PC-3 (cell line): ENCODE measurements around the gene CCDC7. TPM values are rescaled to one million over a fixed set of nuclear protein-coding genes. Genes with fewer than 3 reads are reported as not detected.
"Not testable (repeated sequence)": the region's sequence is repeated elsewhere in the genome, so short reads cannot be mapped to it uniquely, and the experiment has no call there.

Experiments
- ATAC-seq: fragments of 200-7000 bp; cut with Tn5 transposase; 2 replicates; pipeline ENCODE4 v1.9.1; 2020; ENCODE audit warnings: mild to moderate bottlenecking, moderate library complexity
- BruUV-seq: library from RNA; stranded (reverse); fragments of 400-500 nt; replicated peaks from 2 replicates; lab custom pipeline; 2021; lab: Mats Ljungman, UMichigan
- CTCF ChIA-PET: fragments of 300-600 bp; sonication (Branson Sonifier 250); formaldehyde crosslinking; loops from one replicate; lab custom pipeline; 2022; ENCODE audit warnings: antibody characterized with exemption; lab: Charles Lee
- POLR2A ChIA-PET: fragments of 300-600 bp; sonication (Branson Sonifier 250); formaldehyde crosslinking; loops from one replicate; lab custom pipeline; 2022; ENCODE audit warnings: antibody characterized with exemption; ENCODE audit not compliant: unreplicated experiment; lab: Charles Lee
- DNase-seq: peaks from one replicate; pipeline ENCODE4 v3.0.0-alpha.2; 2015
- H2AFZ ChIP-seq: fragments of 300-600 bp; sonication (generic); 2 replicates; pipeline ENCODE4 v1.6.0; 2016; ENCODE audit warnings: antibody characterized with exemption, low read length
- H3F3A ChIP-seq: fragments of 300-600 bp; sonication (generic); one replicate; pipeline ENCODE4 v1.6.0; 2017; ENCODE audit warnings: antibody characterized with exemption, low read length, control low read depth, mild to moderate bottlenecking; ENCODE audit not compliant: unreplicated experiment
- H3K27ac ChIP-seq: fragments of 300-600 bp; sonication (generic); 2 replicates; pipeline ENCODE4 v1.5.1; 2016; ENCODE audit warnings: mild to moderate bottlenecking, low read length
- H3K27me3 ChIP-seq: fragments of 300-600 bp; sonication (generic); 2 replicates; pipeline ENCODE4 v1.6.1; 2016; ENCODE audit warnings: low read length, mixed read lengths
- H3K36me3 ChIP-seq: fragments of 300-600 bp; sonication (generic); 2 replicates; pipeline ENCODE4 v1.6.1; 2016; ENCODE audit warnings: low read depth, mixed run types, low read length, mixed read lengths
- H3K4me1 ChIP-seq: fragments of 300-600 bp; sonication (generic); 2 replicates; pipeline ENCODE4 v1.5.1; 2016; ENCODE audit warnings: low read length; ENCODE audit not compliant: insufficient read depth
- H3K4me2 ChIP-seq: fragments of 300-600 bp; sonication (generic); 2 replicates; pipeline ENCODE4 v1.6.0; 2016; ENCODE audit warnings: low read length
- H3K4me3 ChIP-seq: fragments of 300-600 bp; sonication (generic); 2 replicates; pipeline ENCODE4 v1.5.1; 2016; ENCODE audit warnings: mild to moderate bottlenecking, low read length, mixed read lengths
- H3K79me2 ChIP-seq: fragments of 300-600 bp; sonication (generic); 2 replicates; pipeline ENCODE4 v1.6.1; 2017; ENCODE audit warnings: low read length, mixed read lengths
- H3K9ac ChIP-seq: fragments of 300-600 bp; sonication (generic); 2 replicates; pipeline ENCODE4 v1.6.0; 2016; ENCODE audit warnings: mild to moderate bottlenecking, low read length
- H3K9me2 ChIP-seq: fragments of 300-600 bp; sonication (generic); replicated peaks from 2 replicates; pipeline ENCODE4 v1.6.1; 2016; ENCODE audit warnings: mixed run types, low read length, mixed read lengths
- H3K9me3 ChIP-seq: fragments of 300-600 bp; sonication (generic); 2 replicates; pipeline ENCODE4 v1.6.1; 2016; ENCODE audit warnings: low read length, mixed read lengths
- H4K20me1 ChIP-seq: fragments of 300-600 bp; sonication (generic); 2 replicates; pipeline ENCODE4 v1.6.1; 2016; ENCODE audit warnings: low read length, mixed read lengths
- EZH2 ChIP-seq: fragments of 300-600 bp; sonication (generic); IDR thresholded peaks from one replicate; pipeline ENCODE4 v1.6.1; 2017; ENCODE audit warnings: antibody characterized with exemption, mild to moderate bottlenecking, low read length; ENCODE audit not compliant: unreplicated experiment
- EZH2phosphoT487 ChIP-seq: fragments of 300-600 bp; sonication (generic); IDR thresholded peaks from 2 replicates; pipeline ENCODE4 v1.6.1; 2018; ENCODE audit warnings: mild to moderate bottlenecking, antibody characterized with exemption, low read length, borderline replicate concordance
- intact Hi-C: fragments of 100-400 bp; cut with micrococcal nuclease; formaldehyde crosslinking; loops from 2 replicates; pipeline ENCODE4 v1.9.0; 2023
- total RNA-seq: library from RNA; depleted of rRNA; stranded (reverse); fragments of >200 nt; gene quantifications from 2 replicates; pipeline ENCODE4 v1.2.3, GENCODE V29; 2014
- TF ChIP-seq, protein P1 (sequence below): fragments of 300-600 bp; sonication (generic); conservative IDR thresholded peaks from 2 replicates; pipeline ENCODE4 v1.5.1; 2017; ENCODE audit warnings: antibody characterized with exemption, low read depth, mild to moderate bottlenecking, low read length

Gene CCDC7
- total RNA-seq, 1 experiment from 2014 or later, result 19.1 TPM

DNA sequence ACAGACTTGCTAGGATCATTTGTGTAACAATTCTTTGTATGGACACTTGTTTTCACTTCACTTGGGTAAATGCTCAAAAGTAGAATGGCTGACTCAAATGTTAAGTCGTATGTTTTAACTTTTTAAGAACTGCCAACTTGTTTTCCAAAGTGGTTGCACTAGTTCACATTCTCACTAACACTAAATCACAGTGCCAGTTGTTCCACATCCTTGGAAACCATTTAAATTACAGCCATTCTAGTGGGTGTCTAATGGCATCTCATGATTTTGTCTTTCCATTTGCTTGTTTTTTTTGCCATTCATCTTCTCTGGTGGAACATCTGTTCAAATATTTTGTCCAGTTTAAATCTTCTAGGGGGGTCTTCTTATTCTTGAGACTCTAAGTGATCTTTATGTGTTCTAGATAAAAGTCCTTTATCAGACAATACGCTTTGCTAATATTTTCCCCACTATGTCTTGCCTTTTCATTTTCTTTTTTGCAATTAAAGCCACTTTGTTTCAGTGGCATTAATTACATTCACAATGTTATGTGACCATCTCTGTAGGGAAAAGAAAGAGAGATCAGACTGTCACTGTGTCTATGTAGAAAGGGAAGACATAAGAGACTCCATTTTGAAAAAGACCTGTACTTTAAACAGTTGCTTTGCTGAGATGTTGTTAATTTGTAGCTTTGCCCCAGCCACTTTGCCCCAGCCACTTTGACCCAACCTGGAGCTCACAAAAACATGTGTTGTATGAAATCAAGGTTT, 448.1 kb downstream of the CCDC7 start:
- DNase-seq, result no peak
- H2AFZ ChIP-seq, result no peak overlapping the region
- POLR2A ChIA-PET, result no interaction called here
- no peaks in the 10 kb centered on the region for H4K20me1 ChIP-seq
- peaks cover 36% of the 10 kb centered on the region for H3K36me3 ChIP-seq
- H3K4me2 ChIP-seq, result no peak overlapping the region
- peaks cover 7% of the 10 kb centered on the region for H3F3A ChIP-seq
- no peaks in the 10 kb centered on the region for H3K9me3 ChIP-seq
- H3K27ac ChIP-seq, result no peak overlapping the region
- no peak overlapping the region for H3K9ac ChIP-seq
- H3K4me1 ChIP-seq, result no peaks in the 10 kb centered on the region
- H3K27me3 ChIP-seq, result no peaks in the 10 kb centered on the region
- no peaks in the 10 kb centered on the region for H3K79me2 ChIP-seq
- TF ChIP-seq, protein P1, sequence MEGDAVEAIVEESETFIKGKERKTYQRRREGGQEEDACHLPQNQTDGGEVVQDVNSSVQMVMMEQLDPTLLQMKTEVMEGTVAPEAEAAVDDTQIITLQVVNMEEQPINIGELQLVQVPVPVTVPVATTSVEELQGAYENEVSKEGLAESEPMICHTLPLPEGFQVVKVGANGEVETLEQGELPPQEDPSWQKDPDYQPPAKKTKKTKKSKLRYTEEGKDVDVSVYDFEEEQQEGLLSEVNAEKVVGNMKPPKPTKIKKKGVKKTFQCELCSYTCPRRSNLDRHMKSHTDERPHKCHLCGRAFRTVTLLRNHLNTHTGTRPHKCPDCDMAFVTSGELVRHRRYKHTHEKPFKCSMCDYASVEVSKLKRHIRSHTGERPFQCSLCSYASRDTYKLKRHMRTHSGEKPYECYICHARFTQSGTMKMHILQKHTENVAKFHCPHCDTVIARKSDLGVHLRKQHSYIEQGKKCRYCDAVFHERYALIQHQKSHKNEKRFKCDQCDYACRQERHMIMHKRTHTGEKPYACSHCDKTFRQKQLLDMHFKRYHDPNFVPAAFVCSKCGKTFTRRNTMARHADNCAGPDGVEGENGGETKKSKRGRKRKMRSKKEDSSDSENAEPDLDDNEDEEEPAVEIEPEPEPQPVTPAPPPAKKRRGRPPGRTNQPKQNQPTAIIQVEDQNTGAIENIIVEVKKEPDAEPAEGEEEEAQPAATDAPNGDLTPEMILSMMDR, result no peak
- TF ChIP-seq EZH2 (no peak), EZH2phosphoT487 (no peak)
- H3K4me3 ChIP-seq, result no peak overlapping the region
- H3K9me2 ChIP-seq, result no peaks in the 10 kb centered on the region
- CTCF ChIA-PET, result no interaction called here
- intact Hi-C loops, result loop anchor here (2.0 kb wide), 1 partner anchor 99 kb away; no protein-coding TSS in a partner anchor
- ATAC-seq, result no peak
- BruUV-seq, result TSS peak; percentile 4

GRCh38 chr10:32895200-32895968, 449.4 kb downstream of the CCDC7 start:
- intact Hi-C loops, ATAC-seq, H3F3A ChIP-seq, H3K27ac ChIP-seq, H4K20me1 ChIP-seq, H3K9me3 ChIP-seq, H3K4me1 ChIP-seq, H3K27me3 ChIP-seq, CTCF ChIA-PET, H2AFZ ChIP-seq, H3K4me3 ChIP-seq, H3K79me2 ChIP-seq, BruUV-seq, H3K9me2 ChIP-seq, H3K9ac ChIP-seq, H3K4me2 ChIP-seq, POLR2A ChIA-PET: not testable (repeated sequence)
- H3K36me3 ChIP-seq, result peaks cover 47% of the 10 kb centered on the region
- peak; percentile 37 for DNase-seq

DNA sequence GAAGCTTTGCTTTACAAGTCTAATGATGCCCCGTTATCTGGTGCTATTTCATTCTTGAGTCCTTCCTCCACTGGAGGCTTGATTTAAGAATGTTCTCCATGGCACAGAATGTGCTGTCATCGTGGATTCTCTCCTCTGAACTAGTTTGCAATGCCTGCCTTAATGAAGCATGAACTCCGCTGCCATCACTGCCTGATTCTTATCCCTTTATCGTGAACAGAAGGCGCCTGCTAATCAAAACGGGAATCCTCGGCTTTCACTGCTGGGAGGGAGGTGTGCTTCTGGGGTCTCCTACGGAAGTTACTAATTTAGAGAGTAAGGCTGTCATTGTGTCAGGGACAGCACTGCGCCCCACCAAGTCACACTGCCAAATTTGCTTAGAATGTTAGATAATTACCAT, 455.9 kb downstream of the CCDC7 start:
- Histone ChIP-seq H3K27ac (no peak overlapping the region), H3K4me2 (no peak overlapping the region), H2AFZ (no peak overlapping the region), H3K4me1 (no peaks in the 10 kb centered on the region), H3K9ac (no peak overlapping the region), H3K36me3 (peaks cover 85% of the 10 kb centered on the region), H3K4me3 (no peak overlapping the region), H3F3A (peaks cover 15% of the 10 kb centered on the region), H4K20me1 (0 out of 2 replicates have a peak, but pooled peaks cover 9% of the 10 kb centered on the region), H3K27me3 (no peaks in the 10 kb centered on the region), H3K9me2 (no peaks in the 10 kb centered on the region), H3K9me3 (no peaks in the 10 kb centered on the region), H3K79me2 (peaks cover 9% of the 10 kb centered on the region; the same call in 1 of the 2 replicates)
- POLR2A ChIA-PET, result no interaction called here
- CTCF ChIA-PET, result no interaction called here
- intact Hi-C loops, result no loop called here
- DNase-seq (no peak), ATAC-seq (no peak)
- no TSS peak for BruUV-seq
- TF ChIP-seq EZH2phosphoT487 (no peak), EZH2 (no peak)
- TF ChIP-seq, protein P1, result no peak
